Measurements from ENCODE around the gene ABCC5. TPM values are rescaled to one million over a fixed set of nuclear protein-coding genes. Genes with fewer than 3 reads are reported as not detected.
"Not testable (repeated sequence)": the region's sequence is repeated elsewhere in the genome, so short reads cannot be mapped to it uniquely, and the experiment has no call there.

ABCC5 gene
- polyA plus RNA-seq, 3 donors from 2014 or later, result 11.3 to 12.7 (median 11.5) TPM

DNA sequence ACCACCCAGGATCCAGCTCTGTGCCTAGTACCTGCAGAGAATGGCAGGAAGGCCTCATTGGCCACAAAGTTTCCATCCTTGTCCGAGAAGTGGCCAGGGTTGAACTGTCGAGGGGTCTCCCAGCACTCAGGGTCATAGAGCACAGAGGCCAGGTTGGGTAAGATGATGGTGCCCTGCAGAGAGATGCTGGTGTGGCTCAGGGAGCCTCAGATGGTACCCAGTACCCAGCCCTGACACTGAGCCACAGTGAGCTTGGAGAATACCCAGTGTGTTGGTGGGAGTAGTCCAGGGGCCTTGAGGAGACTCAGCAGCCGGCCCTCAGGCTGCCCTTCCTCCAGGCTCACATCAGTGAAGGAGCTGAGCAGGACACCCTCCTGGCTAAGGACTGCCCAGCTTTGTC lies 121.5 kb downstream of the ABCC5 start:
- DNase-seq, result no peak
- Mint-ChIP-seq H3K36me3 (no peaks in the 10 kb centered on the region), H3K27ac (no peak overlapping the region), H3K27me3 (ENCODE audit: low read depth in 3 of 3) (peaks cover 0 to 21% (median 4%) of the 10 kb centered on the region in 3 donors), H3K9me3 (no peaks in the 10 kb centered on the region), H3K4me3 (no peak overlapping the region), H3K4me1 (no peaks in the 10 kb centered on the region)

DNA sequence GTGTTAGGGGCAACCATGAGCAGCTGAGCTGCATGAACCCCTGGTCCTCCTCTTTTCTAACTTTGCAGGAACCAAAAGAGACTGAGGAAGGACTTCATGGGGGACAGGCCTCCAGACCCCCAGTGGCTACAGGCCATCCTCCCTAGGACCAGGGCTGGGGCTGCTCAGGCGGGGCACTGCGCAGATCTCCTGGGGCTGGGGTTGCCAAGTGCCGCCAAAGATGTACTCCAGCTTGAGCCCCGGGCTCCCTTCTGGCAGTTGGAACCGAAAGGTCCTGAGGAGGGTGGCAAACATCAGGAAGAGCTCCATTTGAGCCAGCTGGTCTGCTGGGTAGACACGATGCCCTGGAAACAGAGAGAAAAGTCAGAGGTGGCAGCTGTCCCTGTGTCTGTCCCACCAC lies 121.9 kb downstream of the ABCC5 start:
- Mint-ChIP-seq H3K9me3 (no peaks in the 10 kb centered on the region), H3K27ac (no peak overlapping the region)
- DNase-seq, result no peak

DNA sequence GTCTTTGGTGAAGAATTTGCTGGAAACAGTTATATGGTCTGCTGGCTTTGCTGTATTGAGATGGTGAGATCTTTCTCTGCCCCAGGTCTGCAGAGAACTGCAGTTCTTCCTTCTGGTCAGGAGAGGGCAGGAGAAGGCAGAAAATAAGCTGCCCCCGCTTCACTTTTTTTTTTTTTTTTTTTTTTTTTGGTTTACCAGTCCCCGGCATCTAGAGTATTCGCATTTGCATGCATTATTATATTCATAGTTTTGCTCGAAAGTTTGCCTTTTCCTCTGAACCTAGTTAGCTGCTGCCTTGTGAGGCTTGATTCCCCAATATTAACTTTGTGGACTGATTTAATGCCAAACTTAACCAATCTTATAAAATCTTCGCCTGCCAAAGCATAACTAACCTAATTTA lies 122.4 kb downstream of the ABCC5 start:
- Mint-ChIP-seq H3K27ac (no peak overlapping the region), H3K9me3 (no peaks in the 10 kb centered on the region), H3K27me3 (ENCODE audit: low read depth in 3 of 3) (peaks cover 0 to 21% (median 4%) of the 10 kb centered on the region in 3 donors), H3K36me3 (no peaks in the 10 kb centered on the region), H3K4me3 (no peak overlapping the region), H3K4me1 (no peaks in the 10 kb centered on the region)
- DNase-seq, result peak; percentile 30 to 50 (median 41)

More for the DNA sequence above, 121.9 kb downstream of the ABCC5 start:
- H3K4me3 Mint-ChIP-seq, result no peak overlapping the region
- peaks cover 0 to 21% (median 4%) of the 10 kb centered on the region in 3 donors for H3K27me3 Mint-ChIP-seq (ENCODE audit: low read depth in 3 of 3)
- H3K4me1 Mint-ChIP-seq, result no peaks in the 10 kb centered on the region
- no peaks in the 10 kb centered on the region for H3K36me3 Mint-ChIP-seq

DNA sequence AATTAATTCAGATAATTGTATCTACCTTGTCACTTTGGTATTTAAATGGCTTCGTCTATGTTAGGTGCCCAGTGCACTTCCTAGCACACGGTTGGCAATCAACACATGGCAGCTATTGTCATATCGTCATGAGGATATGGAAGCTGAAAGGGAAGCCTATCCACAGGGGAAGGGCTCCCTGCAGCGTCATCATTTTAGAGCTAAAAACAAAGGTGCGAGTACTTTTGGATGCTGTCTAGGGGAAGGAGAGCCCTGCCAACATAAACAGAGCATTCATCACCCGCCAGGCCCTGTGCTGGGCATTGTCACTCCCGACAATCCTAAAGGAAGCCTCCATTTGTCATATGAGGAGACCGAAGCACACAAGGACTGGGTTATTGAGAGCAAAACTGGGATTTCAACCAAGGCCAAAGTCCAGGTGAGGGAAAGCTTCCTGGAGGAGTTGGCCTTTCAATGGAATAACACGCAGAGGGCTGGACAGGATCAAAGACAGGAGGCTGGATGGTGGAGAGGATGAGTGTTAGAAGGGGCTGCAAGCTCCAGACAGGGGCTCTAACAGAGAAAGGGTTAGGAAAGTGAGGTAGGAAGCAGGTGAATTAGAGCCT lies 125.0 kb downstream of the ABCC5 start:
- Mint-ChIP-seq H3K27me3 (ENCODE audit: low read depth in 3 of 3) (peaks cover 0 to 12% (median 4%) of the 10 kb centered on the region in 3 donors), H3K9me3 (no peaks in the 10 kb centered on the region), H3K4me1 (no peaks in the 10 kb centered on the region)

DNA sequence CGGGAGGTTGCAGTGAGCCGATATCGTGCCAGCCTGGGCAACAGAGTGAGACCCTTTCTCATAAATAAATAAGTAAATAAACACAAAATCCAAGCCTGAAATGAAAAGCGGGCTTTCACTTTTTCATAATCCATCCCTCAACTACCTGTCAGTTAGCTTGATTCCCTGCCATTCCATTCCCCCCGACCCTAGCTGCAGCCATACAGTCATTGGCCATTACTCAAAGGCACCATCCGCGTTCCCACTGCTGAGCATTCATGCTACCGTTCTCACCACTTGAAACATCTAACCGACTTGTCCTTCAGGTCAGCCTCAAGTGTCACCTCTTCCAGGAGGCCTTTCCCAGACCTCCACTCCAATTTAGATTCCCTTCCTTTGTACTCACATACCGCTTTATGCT lies 131.9 kb downstream of the ABCC5 start:
- Mint-ChIP-seq H3K36me3 (no peaks in the 10 kb centered on the region), H3K27ac (peak overlapping the region in 5 of 6 donors; percentile 4 to 84 (median 51)), H3K9me3 (no peaks in the 10 kb centered on the region), H3K4me3 (peak overlapping the region; percentile 65 to 93 (median 75)), H3K4me1 (peaks cover 30 to 45% of the 10 kb centered on the region in 2 donors), H3K27me3 (ENCODE audit: low read depth in 3 of 3) (peaks cover 3 to 9% (median 4%) of the 10 kb centered on the region in 3 donors)
- no peak for DNase-seq

More for the DNA sequence above, 125.0 kb downstream of the ABCC5 start:
- Mint-ChIP-seq H3K27ac (no peak overlapping the region), H3K4me3 (no peak overlapping the region), H3K36me3 (no peaks in the 10 kb centered on the region)
- DNase-seq, result no peak

DNA sequence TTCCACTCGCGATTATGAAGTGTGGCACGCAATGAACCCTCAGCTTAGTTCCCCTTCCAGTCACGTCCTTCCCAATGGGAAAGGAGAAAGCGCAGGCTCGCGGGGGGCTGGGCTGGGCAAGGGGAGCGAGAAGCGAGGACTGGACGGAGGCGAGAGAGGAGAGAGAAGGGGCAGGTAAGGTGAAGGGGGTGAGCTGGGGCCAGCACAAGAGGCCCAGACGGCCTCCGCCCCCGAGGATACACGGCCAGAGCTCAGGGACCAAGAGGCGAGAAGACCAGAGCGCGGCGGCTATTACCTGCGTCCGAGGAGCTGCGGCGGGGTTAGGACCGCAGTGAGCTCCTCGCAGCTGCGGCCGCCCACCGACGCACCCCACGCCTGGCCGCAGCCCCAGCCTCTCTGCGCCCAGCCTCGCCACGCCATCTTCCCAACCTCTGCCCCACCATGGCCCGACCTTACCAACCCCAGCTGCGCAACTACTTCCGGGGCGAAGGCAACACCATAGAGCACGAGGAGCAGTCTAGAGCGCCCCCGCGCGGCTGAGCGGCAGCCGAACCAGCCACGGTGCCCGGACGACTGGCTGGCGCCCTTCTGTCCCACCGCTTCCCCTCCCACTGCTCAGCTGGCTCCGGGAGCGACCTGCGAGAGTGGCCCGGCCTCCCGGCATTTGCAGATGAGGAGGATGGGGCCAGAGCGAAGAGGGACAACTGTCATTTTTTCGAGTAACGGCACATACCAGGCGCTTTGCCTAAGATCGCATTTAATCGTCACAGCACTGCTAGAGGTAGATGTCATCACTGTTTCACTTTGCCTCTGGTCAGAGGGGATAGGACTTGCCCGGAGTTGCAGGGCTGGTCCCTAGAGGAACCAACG lies 133.0 kb downstream of the ABCC5 start, which contains the start of gene PARL:
Gene PARL (minus strand): TSS at position 454 of the 870 bp plus-strand sequence. CDS start 34 bp downstream, at position 420.
- Mint-ChIP-seq H3K4me1 (peaks cover 32 to 45% of the 10 kb centered on the region in 2 donors), H3K9me3 (no peaks in the 10 kb centered on the region), H3K4me3 (peak within 1 kb of the TSS; percentile 82 to 93 (median 90)), H3K27ac (peak within 1 kb of the TSS; percentile 79 to 95 (median 88)), H3K36me3 (peaks cover 0 to 3% (median 0%) of the 10 kb centered on the region in 3 donors), H3K27me3 (ENCODE audit: low read depth in 3 of 3) (peaks cover 3 to 9% (median 4%) of the 10 kb centered on the region in 3 donors)
- peak; percentile 92 to 93 (median 92) for DNase-seq

DNA sequence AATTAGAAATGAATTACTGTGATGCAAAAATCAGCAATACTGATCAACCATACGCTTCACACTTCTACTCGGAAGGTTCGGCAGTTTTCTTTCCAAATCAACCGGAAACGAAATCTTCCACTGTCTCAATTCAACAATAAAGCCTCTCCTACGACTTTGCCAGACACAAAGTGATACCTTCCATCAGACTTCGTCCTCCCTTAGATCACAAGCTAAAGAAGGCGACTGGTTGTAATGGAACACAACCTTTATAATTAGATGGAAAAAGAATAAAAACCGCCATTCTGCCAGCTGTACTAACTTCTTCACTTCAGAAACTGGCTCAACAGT lies 133.6 kb downstream of the ABCC5 start:
- no peak for DNase-seq
- Mint-ChIP-seq H3K4me3 (peak overlapping the region; percentile 82 to 93 (median 90)), H3K27ac (peak overlapping the region; percentile 76 to 95 (median 88)), H3K4me1 (peaks cover 34 to 48% of the 10 kb centered on the region in 2 donors), H3K36me3 (peaks cover 0 to 3% (median 0%) of the 10 kb centered on the region in 3 donors), H3K27me3 (ENCODE audit: low read depth in 3 of 3) (peaks cover 3 to 9% (median 4%) of the 10 kb centered on the region in 3 donors), H3K9me3 (no peaks in the 10 kb centered on the region)

DNA sequence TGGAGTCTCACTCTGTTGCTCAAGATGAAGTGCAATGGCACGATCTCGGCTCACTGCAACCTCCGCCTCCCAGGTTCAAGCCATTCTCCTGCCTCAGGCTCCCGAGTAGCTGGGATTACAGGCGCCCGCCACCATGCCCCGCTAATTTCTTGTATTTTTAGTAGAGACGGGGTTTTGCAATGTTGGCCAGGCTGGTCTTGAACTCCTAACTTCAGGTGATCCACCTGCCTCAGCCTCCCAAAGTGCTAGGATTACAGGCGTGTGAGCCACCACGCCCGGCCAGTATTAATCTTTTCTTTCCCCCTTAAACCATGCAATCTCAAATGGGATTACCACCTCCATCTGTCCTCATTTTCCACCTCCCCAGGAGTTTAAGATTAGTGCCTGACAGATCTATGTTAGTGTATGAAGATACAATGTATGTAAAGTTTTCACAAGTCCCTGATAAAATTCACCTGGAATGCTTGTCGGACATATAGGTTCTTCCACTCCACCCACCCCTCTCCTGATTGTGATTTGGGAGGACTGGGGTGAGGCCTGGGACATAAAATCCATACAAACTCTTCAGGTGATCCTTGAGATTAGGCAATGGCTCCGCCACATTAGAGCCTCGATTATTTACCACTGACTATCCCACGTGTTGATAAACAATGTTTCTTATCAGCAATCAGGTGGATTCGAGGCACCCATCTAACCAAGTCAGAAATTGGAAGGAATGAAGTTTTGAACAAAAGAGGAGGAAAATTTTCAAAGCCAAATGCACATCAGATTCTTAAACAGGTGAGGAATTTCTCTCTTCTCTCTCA lies 134.2 kb downstream of the ABCC5 start:
- peaks cover 40 to 54% of the 10 kb centered on the region in 2 donors for H3K4me1 Mint-ChIP-seq
- H3K27me3 Mint-ChIP-seq (ENCODE audit: low read depth in 3 of 3), result peaks cover 3 to 9% (median 4%) of the 10 kb centered on the region in 3 donors
- no peaks in the 10 kb centered on the region for H3K9me3 Mint-ChIP-seq
- H3K27ac Mint-ChIP-seq, result peak overlapping the region; percentile 36 to 90 (median 74)
- H3K36me3 Mint-ChIP-seq, result peaks cover 0 to 3% (median 0%) of the 10 kb centered on the region in 3 donors
- H3K4me3 Mint-ChIP-seq, result peak overlapping the region; percentile 82 to 93 (median 90)
- no peak for DNase-seq

DNA sequence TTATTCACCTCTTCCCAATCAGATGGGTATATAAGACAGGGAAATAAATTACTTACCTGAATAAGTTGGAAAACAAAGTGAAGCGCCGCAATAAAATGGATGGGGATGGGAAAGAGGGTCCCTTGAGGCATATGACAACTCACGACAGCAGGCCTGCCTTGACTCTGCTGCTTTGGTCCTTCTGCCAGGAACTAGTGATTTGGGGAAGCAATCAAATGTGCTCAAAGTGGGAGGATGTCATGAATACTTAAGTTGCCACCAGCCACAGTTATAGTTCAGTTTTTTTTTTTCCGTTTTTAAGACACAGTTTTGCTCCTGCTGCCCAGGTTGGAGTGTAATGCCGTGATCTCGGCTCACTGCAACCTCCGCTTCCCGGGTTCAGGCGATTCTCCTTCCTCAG lies 137.6 kb downstream of the ABCC5 start:
- no peaks in the 10 kb centered on the region for H3K9me3 Mint-ChIP-seq
- no peak overlapping the region for H3K27ac Mint-ChIP-seq
- no peak for DNase-seq
- H3K4me1 Mint-ChIP-seq, result peaks cover 41 to 65% of the 10 kb centered on the region in 2 donors
- H3K4me3 Mint-ChIP-seq, result no peak overlapping the region
- peaks cover 0 to 3% (median 0%) of the 10 kb centered on the region in 3 donors for H3K36me3 Mint-ChIP-seq
- H3K27me3 Mint-ChIP-seq (ENCODE audit: low read depth in 3 of 3), result peaks cover 3 to 6% (median 3%) of the 10 kb centered on the region in 3 donors

DNA sequence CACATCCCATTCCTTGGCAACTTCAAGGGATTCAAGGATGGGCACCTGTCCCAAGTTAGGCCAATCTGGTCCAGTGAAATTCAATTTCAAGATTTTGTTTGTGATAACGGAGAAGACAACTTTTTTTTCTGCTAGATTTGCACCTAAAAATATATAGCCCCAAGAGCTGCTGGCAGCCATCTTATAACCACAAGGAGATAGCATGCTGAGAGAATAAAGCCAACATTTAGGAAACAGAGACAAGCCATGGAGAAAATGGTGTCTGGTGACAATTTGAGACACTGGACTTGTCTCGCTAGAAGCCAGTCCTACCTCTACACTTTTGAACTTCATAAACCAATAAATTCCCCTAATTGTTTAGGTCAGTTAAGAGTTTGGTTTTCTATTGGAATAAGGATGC lies 138.4 kb downstream of the ABCC5 start:
- H3K4me1 Mint-ChIP-seq, result peaks cover 34 to 56% of the 10 kb centered on the region in 2 donors

DNA sequence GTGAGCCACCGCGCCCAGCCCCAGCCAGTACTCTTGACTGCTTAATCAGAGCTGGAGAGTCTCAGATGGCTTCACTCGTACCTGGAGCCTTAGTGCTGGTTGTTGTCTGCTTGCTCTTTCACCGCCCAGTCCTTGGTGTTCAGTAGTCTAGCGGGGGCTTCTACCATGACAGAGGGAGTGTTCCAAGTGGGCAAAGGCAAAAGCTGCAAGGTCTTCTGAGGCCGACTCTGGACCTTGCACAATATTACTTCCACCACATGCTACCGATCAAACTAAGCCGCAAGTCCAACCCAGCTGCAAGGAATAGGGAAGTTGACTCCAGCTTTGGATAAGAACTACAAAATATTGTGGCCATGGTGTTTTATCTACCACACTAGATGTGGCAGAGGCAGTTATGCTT lies 139.6 kb downstream of the ABCC5 start:
- no peak for DNase-seq
- Mint-ChIP-seq H3K36me3 (peaks cover 0 to 3% (median 0%) of the 10 kb centered on the region in 3 donors), H3K27ac (peak overlapping the region in 1 of 6 donors; percentile 57), H3K27me3 (ENCODE audit: low read depth in 3 of 3) (no peaks in the 10 kb centered on the region), H3K4me3 (no peak overlapping the region), H3K4me1 (peaks cover 25 to 53% of the 10 kb centered on the region in 2 donors), H3K9me3 (no peaks in the 10 kb centered on the region)

More for the DNA sequence above, 138.4 kb downstream of the ABCC5 start:
- no peak overlapping the region for H3K4me3 Mint-ChIP-seq
- peaks cover under 1 to 3% (median 3%) of the 10 kb centered on the region in 3 donors for H3K27me3 Mint-ChIP-seq (ENCODE audit: low read depth in 3 of 3)
- H3K27ac Mint-ChIP-seq, result no peak overlapping the region
- H3K9me3 Mint-ChIP-seq, result no peaks in the 10 kb centered on the region
- DNase-seq, result no peak
- H3K36me3 Mint-ChIP-seq, result peaks cover 0 to 3% (median 0%) of the 10 kb centered on the region in 3 donors

DNA sequence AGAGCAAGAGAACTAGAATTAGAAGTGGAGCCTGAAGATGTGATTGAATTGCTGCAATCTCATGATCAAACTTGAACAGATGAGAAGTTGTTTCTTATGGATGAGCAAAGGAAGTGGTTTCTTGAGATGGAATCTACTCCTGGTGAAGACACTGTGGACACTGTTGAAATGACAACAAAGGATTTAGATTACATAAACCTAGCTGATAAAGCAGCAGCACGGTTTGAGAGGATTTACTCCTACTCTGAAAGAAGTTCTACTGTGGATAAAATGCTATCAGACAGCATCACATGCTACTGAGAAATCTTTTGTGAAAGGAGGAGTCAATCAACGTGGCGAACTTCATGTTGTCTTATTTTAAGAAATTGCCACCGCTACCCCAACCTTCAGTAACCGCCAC lies 140.5 kb downstream of the ABCC5 start:
- H3K27me3 Mint-ChIP-seq (ENCODE audit: low read depth in 3 of 3); H3K9me3 Mint-ChIP-seq; DNase-seq; H3K27ac Mint-ChIP-seq; H3K4me3 Mint-ChIP-seq; H3K36me3 Mint-ChIP-seq: not testable (repeated sequence)
- peaks cover 24 to 53% of the 10 kb centered on the region in 2 donors for H3K4me1 Mint-ChIP-seq

DNA sequence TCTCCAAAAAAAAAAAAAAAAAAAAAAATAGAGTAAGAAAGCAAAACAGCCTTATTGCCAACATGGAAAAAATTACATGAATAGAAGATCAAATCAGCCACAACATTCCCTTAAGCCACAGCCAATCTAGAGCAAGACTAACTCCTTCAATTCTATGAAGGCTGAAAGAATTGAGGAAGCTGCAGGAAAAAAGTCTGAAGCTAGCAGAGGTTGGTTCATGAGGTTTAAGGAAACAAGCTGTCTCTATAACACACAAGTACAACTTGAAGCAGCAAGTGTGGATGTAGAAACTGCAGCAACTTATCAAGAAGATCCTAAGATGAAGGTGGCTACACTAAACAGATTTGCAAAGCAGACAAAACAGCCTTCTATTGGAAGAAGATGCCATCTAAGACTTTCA lies 142.3 kb downstream of the ABCC5 start:
- Mint-ChIP-seq H3K27me3 (ENCODE audit: low read depth in 3 of 3) (no peaks in the 10 kb centered on the region), H3K36me3 (peaks cover 0 to 3% (median 0%) of the 10 kb centered on the region in 3 donors), H3K27ac (no peak overlapping the region), H3K4me3 (no peak overlapping the region), H3K4me1 (peaks cover 35 to 60% of the 10 kb centered on the region in 2 donors), H3K9me3 (no peaks in the 10 kb centered on the region)
- no peak for DNase-seq

Measured in immature natural killer cell (primary cell).